ENCODE results near the gene CAGE1. TPM values are rescaled to one million over a fixed set of nuclear protein-coding genes. Genes with fewer than 3 reads are reported as not detected.

Gene CAGE1
- polyA plus RNA-seq, 2 of the 4 experiments (the other 2 are of a cell fraction): 0.09 to 0.12 TPM

GRCh38 chr6:7421066-7421465, 31.5 kb upstream of the CAGE1 start (continued):
- TF ChIP-seq POLR2AphosphoS2 (conservative IDR thresholded peaks at IDR 0.05; ENCODE audit: low read length) (no peak), JUNB (IDR thresholded peaks at IDR 0.05) (no peak), EHMT2 (IDR thresholded peaks at IDR 0.05; ENCODE audit: low read depth) (no peak), USF2 (IDR thresholded peaks at IDR 0.05) (no peak)

- ChIA-PET POLR2A (interaction anchor here (0.6 kb wide), 1 partner anchor 178 kb away, joined by 4 read pairs; no protein-coding TSS in a partner anchor), CTCF (no interaction called here)
- TF ChIP-seq GATA3 (IDR thresholded peaks at IDR 0.05; ENCODE audit: borderline replicate concordance) (peak; percentile 90), CEBPB (IDR thresholded peaks at IDR 0.05) (peak in 1 of 2 experiments; percentile 58; a peak in 3 of 4 replicates), MAZ (IDR thresholded peaks at IDR 0.05; ENCODE audit: borderline replicate concordance, low read depth, low read length) (no peak), CBX2 (IDR thresholded peaks at IDR 0.05; ENCODE audit: borderline replicate concordance, low read depth) (no peak)
- H3K4me2 ChIP-seq: peak overlapping the region; percentile 77
- peak overlapping the region; percentile 57 to 67; a peak in 5 of 6 replicates for H3K27ac ChIP-seq
- H3K9me3 ChIP-seq: no peaks in the 10 kb centered on the region
- peaks cover 34% of the 10 kb centered on the region for H3K4me1 ChIP-seq
- no peak overlapping the region for H3K4me3 ChIP-seq
- DNase-seq (ENCODE audit: low read depth in 1 of 2, low spot score in 1 of 2): peak in 1 of 2 experiments; percentile 77
- FAIRE-seq: no peak
- peak; percentile 67 to 87; a peak in 5 of 6 replicates for ATAC-seq
- WGBS (ENCODE audit: missing lambda C conversion rate): 4% methylated on average over 1 of the region's 1 CpG
Measured at GRCh38 chr6:7419065-7419464, 29.5 kb upstream of the CAGE1 start.

GRCh38 chr6:7418238-7418905, 28.8 kb upstream of the CAGE1 start:
- ChIA-PET POLR2A (interaction anchor here (0.6 kb wide), 1 partner anchor 179 kb away, joined by 4 read pairs; no protein-coding TSS in a partner anchor), CTCF (interaction anchor here (1.5 kb wide), 1 partner anchor 197 kb away, joined by 4 read pairs; no protein-coding TSS in a partner anchor)
- Histone ChIP-seq H3K9me3 (no peaks in the 10 kb centered on the region), H3K4me2 (peak overlapping the region; percentile 77), H3K27ac (peak overlapping the region; percentile 67 to 76), H3K4me1 (peaks cover 34% of the 10 kb centered on the region), H3K4me3 (no peak overlapping the region)
- ATAC-seq (peak; percentile 85; a peak in 5 of 6 replicates), FAIRE-seq (no peak), DNase-seq (ENCODE audit: low read depth in 1 of 2, low spot score in 1 of 2) (peak in 1 of 2 experiments; percentile 80)
- TF ChIP-seq KDM5A (IDR thresholded peaks at IDR 0.05): no peak
- no peak for TF ChIP-seq NFE2L2 (conservative IDR thresholded peaks at IDR 0.05; ENCODE audit: low read length)
- peak; percentile 95 for TF ChIP-seq GATA3 (IDR thresholded peaks at IDR 0.05; ENCODE audit: borderline replicate concordance)
- TF ChIP-seq EP300 (IDR thresholded peaks at IDR 0.05): 0 out of 5 replicates have a peak, but pooled peaks have one; percentile 23 to 29
- peak in 1 of 2 experiments; percentile 48; a peak in 1 of 4 replicates for TF ChIP-seq CEBPB (IDR thresholded peaks at IDR 0.05)
- WGBS (ENCODE audit: missing lambda C conversion rate): 22% methylated on average over 6 of the region's 6 CpGs

- 46% methylated on average over 2 of the region's 2 CpGs for WGBS (ENCODE audit: missing lambda C conversion rate)
- peak in 1 of 2 experiments; percentile 48 for DNase-seq (ENCODE audit: low read depth in 1 of 2, low spot score in 1 of 2)
- no peaks in the 10 kb centered on the region for H3K9me3 ChIP-seq
- H3K4me1 ChIP-seq: peaks cover 34% of the 10 kb centered on the region
- peak overlapping the region; percentile 77 for H3K4me2 ChIP-seq
- TF ChIP-seq POLR2A (IDR thresholded peaks at IDR 0.05; ENCODE audit: low read length) (no peak), MAZ (IDR thresholded peaks at IDR 0.05; ENCODE audit: borderline replicate concordance, low read depth, low read length) (no peak), E2F6 (IDR thresholded peaks at IDR 0.05; ENCODE audit: borderline replicate concordance, low read depth) (no peak), REST (IDR thresholded peaks at IDR 0.05) (no peak), CBX8 (IDR thresholded peaks at IDR 0.05) (no peak), CHD4 (IDR thresholded peaks at IDR 0.05; ENCODE audit: borderline replicate concordance) (no peak), BCL3 (IDR thresholded peaks at IDR 0.05) (no peak), JUN (IDR thresholded peaks at IDR 0.05) (no peak), FOSB (CRISPR knock-in tag; IDR thresholded peaks at IDR 0.05) (no peak), HES2 (IDR thresholded peaks at IDR 0.05) (no peak), SMC3 (IDR thresholded peaks at IDR 0.05) (no peak)
- H3K27ac ChIP-seq: peak overlapping the region; percentile 50 to 60; a peak in 5 of 6 replicates
- ATAC-seq: peak; percentile 58 to 62; a peak in 4 of 6 replicates
- CTCF ChIA-PET: interaction anchor here (1.5 kb wide), 1 partner anchor 198 kb away, joined by 4 read pairs; no protein-coding TSS in a partner anchor
- no peak for FAIRE-seq
- no peak overlapping the region for H3K4me3 ChIP-seq
- POLR2A ChIA-PET: no interaction called here
Measured at GRCh38 chr6:7417684-7418083, 28.1 kb upstream of the CAGE1 start.

All from A549 (cell line).